Loucy (cell line): ENCODE results near the gene TENM3.

Experiments used
- H2AFZ ChIP-seq: fragments of 200-600 bp; sonication (generic); 2 replicates; pipeline ENCODE4 v1.6.0; 2016; ENCODE audit warnings: antibody characterized with exemption, mild to moderate bottlenecking, low read length, moderate library complexity
- H3F3A ChIP-seq: fragments of 200-600 bp; 2 replicates; pipeline ENCODE4 v1.6.0; 2016; ENCODE audit warnings: antibody characterized with exemption, low read depth, mild to moderate bottlenecking
- H3K27me3 ChIP-seq: fragments of 200-600 bp; sonication (generic); 2 replicates; pipeline ENCODE4 v1.6.1; 2014; ENCODE audit warnings: low read length, mild to moderate bottlenecking; ENCODE audit not compliant: insufficient read depth, poor library complexity, severe bottlenecking
- H3K36me3 ChIP-seq: fragments of 200-600 bp; sonication (generic); 2 replicates; pipeline ENCODE4 v1.6.1; 2016; ENCODE audit warnings: low read length; ENCODE audit not compliant: insufficient read depth
- H3K4me1 ChIP-seq: fragments of 200-600 bp; sonication (generic); 2 replicates; pipeline ENCODE4 v1.5.1; 2014; ENCODE audit warnings: low read length, mild to moderate bottlenecking; ENCODE audit not compliant: insufficient read depth, poor library complexity, severe bottlenecking
- H3K4me2 ChIP-seq: fragments of 200-600 bp; sonication (generic); 2 replicates; pipeline ENCODE4 v1.6.0; 2014; ENCODE audit warnings: antibody characterized with exemption, low read length, low read depth, mild to moderate bottlenecking; ENCODE audit not compliant: poor library complexity, severe bottlenecking
- H3K4me3 ChIP-seq: fragments of 200-600 bp; sonication (generic); 2 replicates; pipeline ENCODE4 v1.5.1; 2014; ENCODE audit warnings: low read length, mild to moderate bottlenecking, mixed read lengths; ENCODE audit not compliant: poor library complexity, severe bottlenecking
- H3K79me2 ChIP-seq: fragments of 200-600 bp; sonication (generic); 2 replicates; pipeline ENCODE4 v1.6.1; 2014; ENCODE audit warnings: low read length; ENCODE audit not compliant: insufficient read depth
- H3K9ac ChIP-seq: fragments of 200-600 bp; sonication (generic); 2 replicates; pipeline ENCODE4 v1.6.0; 2014; ENCODE audit warnings: mild to moderate bottlenecking, low read depth, low read length, moderate library complexity; ENCODE audit not compliant: poor library complexity, severe bottlenecking
- H3K9me2 ChIP-seq: fragments of 200-600 bp; sonication (generic); replicated peaks from 2 replicates; pipeline ENCODE4 v1.6.1; 2016; ENCODE audit warnings: low read depth, low read length, mixed read lengths
- H3K9me3 ChIP-seq: fragments of 200-600 bp; sonication (generic); 2 replicates; pipeline ENCODE4 v1.6.1; 2014; ENCODE audit warnings: mild to moderate bottlenecking, antibody characterized with exemption, low read length, low read depth; ENCODE audit not compliant: insufficient read depth
- H4K20me1 ChIP-seq: fragments of 200-600 bp; sonication (generic); 2 replicates; pipeline ENCODE4 v1.6.0; 2014; ENCODE audit warnings: antibody characterized with exemption, low read length, mild to moderate bottlenecking; ENCODE audit not compliant: insufficient read depth, poor library complexity, severe bottlenecking
- CTCF ChIP-seq: fragments of 200-600 bp; sonication (generic); conservative IDR thresholded peaks from 2 replicates; pipeline ENCODE4 v1.5.1; 2014; ENCODE audit warnings: mild to moderate bottlenecking, antibody characterized with exemption, low read length
- EZH2phosphoT487 ChIP-seq: fragments of 200-600 bp; IDR thresholded peaks from 2 replicates; pipeline ENCODE4 v1.6.1; 2018; ENCODE audit warnings: antibody characterized with exemption, mild to moderate bottlenecking, moderate library complexity, borderline replicate concordance

TENM3 gene

DNA sequence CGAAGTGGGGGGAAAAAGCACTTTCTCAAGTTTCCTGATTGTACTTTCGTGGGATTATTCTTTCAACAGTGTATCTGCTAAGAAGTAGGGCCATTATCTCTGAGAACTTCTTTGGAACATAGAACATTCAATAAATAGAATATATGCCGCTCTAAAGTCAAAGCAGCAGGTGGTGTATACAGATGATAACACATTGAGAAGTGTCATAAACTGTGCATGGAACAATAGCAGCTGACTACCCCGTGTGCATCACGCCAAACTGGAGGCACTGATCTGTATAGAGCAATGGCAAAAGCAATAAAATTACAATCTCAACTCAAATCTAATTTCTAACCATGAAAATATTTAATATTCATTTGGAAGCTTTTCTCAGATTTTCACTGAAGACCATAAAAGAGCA lies 498.7 kb downstream of the TENM3 start:
- Histone ChIP-seq H3K4me3 (no peak overlapping the region), H3K4me2 (no peak overlapping the region), H3K4me1 (no peaks in the 10 kb centered on the region), H3K9me2 (no peaks in the 10 kb centered on the region), H3K27me3 (no peaks in the 10 kb centered on the region), H3K9ac (no peak overlapping the region), H3K36me3 (no peaks in the 10 kb centered on the region), H2AFZ (no peak overlapping the region), H3K9me3 (no peaks in the 10 kb centered on the region), H4K20me1 (no peaks in the 10 kb centered on the region), H3K79me2 (no peaks in the 10 kb centered on the region), H3F3A (no peaks in the 10 kb centered on the region)
- TF ChIP-seq CTCF, result no peak
- no peak for TF ChIP-seq EZH2phosphoT487

DNA sequence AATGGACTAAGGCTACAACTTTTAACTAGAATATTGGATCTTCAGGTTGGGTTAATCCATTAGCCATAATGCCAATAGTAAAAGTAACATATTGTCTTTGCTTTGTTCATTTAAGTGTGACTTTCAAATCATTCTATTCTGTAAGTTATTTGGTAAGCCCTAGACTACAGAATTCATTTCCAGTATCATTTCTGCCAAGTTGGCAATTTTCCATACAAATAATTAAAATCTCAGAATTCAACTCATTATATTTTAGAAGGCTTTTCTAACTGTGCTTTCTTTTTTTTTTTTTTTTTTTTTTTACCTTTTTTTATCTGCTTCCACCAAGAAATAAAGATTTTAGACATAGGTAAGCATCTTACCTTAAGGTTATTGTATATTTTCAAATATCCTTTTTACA lies 500.6 kb downstream of the TENM3 start:
- Histone ChIP-seq H3K9me3 (no peaks in the 10 kb centered on the region), H2AFZ (no peak overlapping the region), H3K9me2 (no peaks in the 10 kb centered on the region), H3K4me2 (no peak overlapping the region), H3K9ac (no peak overlapping the region), H3F3A (no peaks in the 10 kb centered on the region), H3K27me3 (no peaks in the 10 kb centered on the region), H3K4me3 (no peak overlapping the region), H3K79me2 (no peaks in the 10 kb centered on the region), H3K4me1 (no peaks in the 10 kb centered on the region), H4K20me1 (no peaks in the 10 kb centered on the region), H3K36me3 (no peaks in the 10 kb centered on the region)
- TF ChIP-seq EZH2phosphoT487 (no peak), CTCF (no peak)

GRCh38 chr4:182745237-182745636 lies 502.0 kb downstream of the TENM3 start:
- no peak overlapping the region for H3K4me2 ChIP-seq
- no peaks in the 10 kb centered on the region for H3K4me1 ChIP-seq
- H3K9me2 ChIP-seq, result no peaks in the 10 kb centered on the region
- H3K79me2 ChIP-seq, result no peaks in the 10 kb centered on the region
- H3K9me3 ChIP-seq, result no peaks in the 10 kb centered on the region
- no peaks in the 10 kb centered on the region for H4K20me1 ChIP-seq
- no peaks in the 10 kb centered on the region for H3K36me3 ChIP-seq
- H3K9ac ChIP-seq, result no peak overlapping the region
- H3F3A ChIP-seq, result no peaks in the 10 kb centered on the region
- no peak overlapping the region for H3K4me3 ChIP-seq
- no peaks in the 10 kb centered on the region for H3K27me3 ChIP-seq
- TF ChIP-seq CTCF (no peak), EZH2phosphoT487 (no peak)
- no peak overlapping the region for H2AFZ ChIP-seq
